ENCODE measurements around the gene GFOD1. TPM values are rescaled to one million over a fixed set of nuclear protein-coding genes. Genes with fewer than 3 reads are reported as not detected.

Gene GFOD1
- total RNA-seq, 1 experiment from 2014 or later: 0.62 TPM

DNA sequence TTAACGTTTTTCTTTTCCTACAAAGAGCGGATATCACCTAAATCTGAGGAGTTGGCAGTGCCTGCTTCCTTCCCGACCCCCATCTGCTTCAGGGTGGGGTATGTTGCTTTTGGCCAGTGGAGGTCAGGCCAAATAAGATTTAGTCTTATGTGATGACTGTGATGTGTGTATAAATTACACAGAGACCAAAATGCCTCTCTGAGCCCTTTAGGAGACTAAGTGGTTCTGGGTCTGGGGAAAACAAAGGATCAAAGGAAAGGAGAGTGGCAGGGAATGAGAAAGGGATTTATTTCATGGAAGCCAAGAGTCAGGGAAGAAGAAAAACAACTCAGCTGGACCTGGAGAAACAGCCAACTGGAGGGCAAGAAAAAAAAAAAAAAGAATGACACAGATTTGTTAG lies 120.0 kb downstream of the GFOD1 start:
- H3K27me3 ChIP-seq (ENCODE audit: control insufficient read depth, insufficient read depth, low read length): peaks cover 4% of the 10 kb centered on the region
- no peak for DNase-seq (ENCODE audit: low read depth, low spot score)
- no TSS peak for BruUV-seq (replicated peaks)
- no peaks in the 10 kb centered on the region for H3K4me1 ChIP-seq (ENCODE audit: control insufficient read depth, insufficient read depth, low read length)
- H3K4me3 ChIP-seq (ENCODE audit: low read depth in 2 of 2, low read length in 2 of 2): no peak overlapping the region
- in situ Hi-C loops (cut with HindIII; ENCODE audit: low pct_unique_long_range_greater_than_20kb, low sequenced_read_pairs) (no loop called here), intact Hi-C loops (cut with micrococcal nuclease; ENCODE audit: unreplicated experiment) (no loop called here)
- ATAC-seq: no peak
- ChIA-PET POLR2A (no interaction called here), CTCF (no interaction called here)
- no peak for TF ChIP-seq TCF7L2 (IDR thresholded peaks at IDR 0.05; ENCODE audit: low read depth, low read length)
- TF ChIP-seq SIN3A (IDR thresholded peaks at IDR 0.05; ENCODE audit: borderline replicate concordance, insufficient read depth, low read depth, low read length): no peak
- TF ChIP-seq, protein P1, sequence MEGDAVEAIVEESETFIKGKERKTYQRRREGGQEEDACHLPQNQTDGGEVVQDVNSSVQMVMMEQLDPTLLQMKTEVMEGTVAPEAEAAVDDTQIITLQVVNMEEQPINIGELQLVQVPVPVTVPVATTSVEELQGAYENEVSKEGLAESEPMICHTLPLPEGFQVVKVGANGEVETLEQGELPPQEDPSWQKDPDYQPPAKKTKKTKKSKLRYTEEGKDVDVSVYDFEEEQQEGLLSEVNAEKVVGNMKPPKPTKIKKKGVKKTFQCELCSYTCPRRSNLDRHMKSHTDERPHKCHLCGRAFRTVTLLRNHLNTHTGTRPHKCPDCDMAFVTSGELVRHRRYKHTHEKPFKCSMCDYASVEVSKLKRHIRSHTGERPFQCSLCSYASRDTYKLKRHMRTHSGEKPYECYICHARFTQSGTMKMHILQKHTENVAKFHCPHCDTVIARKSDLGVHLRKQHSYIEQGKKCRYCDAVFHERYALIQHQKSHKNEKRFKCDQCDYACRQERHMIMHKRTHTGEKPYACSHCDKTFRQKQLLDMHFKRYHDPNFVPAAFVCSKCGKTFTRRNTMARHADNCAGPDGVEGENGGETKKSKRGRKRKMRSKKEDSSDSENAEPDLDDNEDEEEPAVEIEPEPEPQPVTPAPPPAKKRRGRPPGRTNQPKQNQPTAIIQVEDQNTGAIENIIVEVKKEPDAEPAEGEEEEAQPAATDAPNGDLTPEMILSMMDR (IDR thresholded peaks at IDR 0.05): no peak
- TF ChIP-seq, protein P2, sequence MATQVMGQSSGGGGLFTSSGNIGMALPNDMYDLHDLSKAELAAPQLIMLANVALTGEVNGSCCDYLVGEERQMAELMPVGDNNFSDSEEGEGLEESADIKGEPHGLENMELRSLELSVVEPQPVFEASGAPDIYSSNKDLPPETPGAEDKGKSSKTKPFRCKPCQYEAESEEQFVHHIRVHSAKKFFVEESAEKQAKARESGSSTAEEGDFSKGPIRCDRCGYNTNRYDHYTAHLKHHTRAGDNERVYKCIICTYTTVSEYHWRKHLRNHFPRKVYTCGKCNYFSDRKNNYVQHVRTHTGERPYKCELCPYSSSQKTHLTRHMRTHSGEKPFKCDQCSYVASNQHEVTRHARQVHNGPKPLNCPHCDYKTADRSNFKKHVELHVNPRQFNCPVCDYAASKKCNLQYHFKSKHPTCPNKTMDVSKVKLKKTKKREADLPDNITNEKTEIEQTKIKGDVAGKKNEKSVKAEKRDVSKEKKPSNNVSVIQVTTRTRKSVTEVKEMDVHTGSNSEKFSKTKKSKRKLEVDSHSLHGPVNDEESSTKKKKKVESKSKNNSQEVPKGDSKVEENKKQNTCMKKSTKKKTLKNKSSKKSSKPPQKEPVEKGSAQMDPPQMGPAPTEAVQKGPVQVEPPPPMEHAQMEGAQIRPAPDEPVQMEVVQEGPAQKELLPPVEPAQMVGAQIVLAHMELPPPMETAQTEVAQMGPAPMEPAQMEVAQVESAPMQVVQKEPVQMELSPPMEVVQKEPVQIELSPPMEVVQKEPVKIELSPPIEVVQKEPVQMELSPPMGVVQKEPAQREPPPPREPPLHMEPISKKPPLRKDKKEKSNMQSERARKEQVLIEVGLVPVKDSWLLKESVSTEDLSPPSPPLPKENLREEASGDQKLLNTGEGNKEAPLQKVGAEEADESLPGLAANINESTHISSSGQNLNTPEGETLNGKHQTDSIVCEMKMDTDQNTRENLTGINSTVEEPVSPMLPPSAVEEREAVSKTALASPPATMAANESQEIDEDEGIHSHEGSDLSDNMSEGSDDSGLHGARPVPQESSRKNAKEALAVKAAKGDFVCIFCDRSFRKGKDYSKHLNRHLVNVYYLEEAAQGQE (IDR thresholded peaks at IDR 0.05; ENCODE audit: insufficient read depth in 1 of 2, low read depth in 2 of 2, low read length in 1 of 2): no peak
- TF ChIP-seq POLR2AphosphoS5 (IDR thresholded peaks at IDR 0.05; ENCODE audit: low read depth, low read length): no peak
- H3K36me3 ChIP-seq (ENCODE audit: control insufficient read depth, insufficient read depth, low read length): no peaks in the 10 kb centered on the region
- H3K9me3 ChIP-seq (ENCODE audit: control insufficient read depth, insufficient read depth, low read depth, low read length): no peaks in the 10 kb centered on the region
- H3K27ac ChIP-seq (ENCODE audit: low read length): no peak overlapping the region

DNA sequence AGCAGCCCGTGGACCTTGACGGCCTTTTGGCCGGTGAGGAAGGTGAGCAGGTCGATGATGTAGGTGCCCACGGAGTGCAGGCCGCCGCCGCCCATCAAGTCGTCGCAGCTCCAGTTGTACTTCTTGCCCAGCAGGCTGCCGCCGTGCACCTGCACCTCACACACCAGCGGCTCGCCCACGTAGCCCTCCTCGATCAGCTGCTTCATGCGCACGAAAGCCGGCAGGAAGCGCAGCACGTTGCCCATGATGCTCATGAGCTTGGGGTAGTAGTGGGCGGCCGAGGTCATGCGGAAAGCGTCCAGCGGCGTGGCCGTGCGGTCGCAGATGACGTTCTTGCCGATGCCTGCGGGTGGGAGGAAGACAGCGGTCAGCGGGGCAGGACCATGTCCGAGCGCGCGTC lies 122.1 kb downstream of the GFOD1 start:
- DNase-seq (ENCODE audit: low read depth, low spot score) (no peak), ATAC-seq (no peak)
- TF ChIP-seq, protein P1 (IDR thresholded peaks at IDR 0.05): no peak
- TF ChIP-seq, protein P2 (IDR thresholded peaks at IDR 0.05; ENCODE audit: insufficient read depth in 1 of 2, low read depth in 2 of 2, low read length in 1 of 2): no peak
- TF ChIP-seq POLR2AphosphoS5 (IDR thresholded peaks at IDR 0.05; ENCODE audit: low read depth, low read length): no peak
- TF ChIP-seq SIN3A (IDR thresholded peaks at IDR 0.05; ENCODE audit: borderline replicate concordance, insufficient read depth, low read depth, low read length): no peak
- TF ChIP-seq TCF7L2 (IDR thresholded peaks at IDR 0.05; ENCODE audit: low read depth, low read length): no peak
- no peak overlapping the region for H3K4me3 ChIP-seq (ENCODE audit: low read depth in 2 of 2, low read length in 2 of 2)
- no peaks in the 10 kb centered on the region for H3K9me3 ChIP-seq (ENCODE audit: control insufficient read depth, insufficient read depth, low read depth, low read length)
- no peak overlapping the region for H3K27ac ChIP-seq (ENCODE audit: low read length)
- POLR2A ChIA-PET: no interaction called here
- no peaks in the 10 kb centered on the region for H3K36me3 ChIP-seq (ENCODE audit: control insufficient read depth, insufficient read depth, low read length)
- in situ Hi-C loops (cut with HindIII; ENCODE audit: low pct_unique_long_range_greater_than_20kb, low sequenced_read_pairs): no loop called here
- intact Hi-C loops (cut with micrococcal nuclease; ENCODE audit: unreplicated experiment): no loop called here
- H3K4me1 ChIP-seq (ENCODE audit: control insufficient read depth, insufficient read depth, low read length): no peaks in the 10 kb centered on the region
- CTCF ChIA-PET: no interaction called here
- H3K27me3 ChIP-seq (ENCODE audit: control insufficient read depth, insufficient read depth, low read length): peaks cover 4% of the 10 kb centered on the region
- BruUV-seq (replicated peaks): no TSS peak

Measured in Panc1 (cell line).